ENCODE results near the gene ALG3.
A peak's percentile ranks its signal among the peaks of the same experiment; 100 is the strongest.

Gene ALG3

DNA sequence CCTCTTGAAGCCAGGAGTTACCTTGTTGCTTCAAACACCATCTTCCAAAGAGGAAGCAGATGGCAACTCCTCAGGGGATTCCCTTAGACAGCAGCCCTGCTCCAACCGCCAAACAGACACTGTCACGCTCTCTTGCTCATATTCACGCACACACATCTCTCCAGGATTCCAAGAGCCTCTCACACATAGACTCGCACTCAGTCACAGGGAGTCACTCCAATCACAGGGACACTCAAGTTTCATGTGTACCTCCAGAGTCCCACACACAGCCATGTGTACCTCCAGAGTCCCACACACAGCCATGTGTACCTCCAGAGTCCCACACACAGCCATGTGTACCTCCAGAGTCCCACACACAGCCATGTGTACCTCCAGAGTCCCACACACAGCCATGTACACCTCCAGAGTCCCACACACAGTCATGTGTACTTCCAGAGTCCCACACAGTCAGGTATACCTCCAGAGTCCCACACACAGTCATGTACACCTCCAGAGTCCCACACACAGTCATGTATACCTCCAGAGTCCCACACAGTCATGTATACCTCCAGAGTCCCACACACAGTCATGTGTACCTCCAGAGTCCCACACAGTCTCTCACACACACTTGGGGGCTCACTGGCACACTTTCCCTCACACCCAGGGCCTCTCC, 13.3 kb downstream of the ALG3 start:
- no peak for DNase-seq (ENCODE audit: low read depth in 3 of 3)

DNA sequence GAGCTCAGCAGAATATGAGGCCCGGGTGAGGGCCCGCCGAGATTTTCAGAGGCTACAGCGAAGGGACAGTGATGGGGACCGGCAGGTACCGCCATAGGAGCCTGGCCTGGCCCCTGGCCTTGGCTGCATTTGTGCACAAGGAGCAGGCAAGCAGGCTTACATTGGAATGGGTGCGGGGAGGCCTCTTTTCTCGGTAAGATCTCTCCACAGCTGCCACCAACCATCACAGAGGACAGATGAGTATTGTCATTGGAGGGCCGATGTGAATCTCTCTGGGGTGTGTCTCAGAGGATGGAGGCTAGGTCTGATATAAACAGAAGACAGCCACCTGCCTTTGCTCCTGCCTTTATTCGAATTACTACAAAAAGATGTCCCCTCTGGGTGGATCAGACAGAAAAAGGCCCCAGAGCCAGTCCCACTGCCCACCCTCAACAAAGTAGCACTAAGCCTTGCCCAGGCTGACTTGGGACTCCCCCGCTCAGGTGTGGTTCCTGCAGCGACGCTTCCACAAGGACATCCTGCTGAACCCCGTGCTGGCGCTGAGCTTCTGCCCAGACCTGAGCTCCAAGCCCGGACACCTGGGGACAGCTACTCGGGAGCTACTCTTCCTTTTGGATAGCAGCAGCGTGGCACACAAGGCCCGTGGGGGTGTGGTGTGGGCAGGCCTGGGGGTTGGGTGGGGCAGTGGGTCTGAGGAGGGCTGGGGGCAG, 13.9 kb downstream of the ALG3 start:
- DNase-seq (ENCODE audit: low read depth in 3 of 3): no peak

DNA sequence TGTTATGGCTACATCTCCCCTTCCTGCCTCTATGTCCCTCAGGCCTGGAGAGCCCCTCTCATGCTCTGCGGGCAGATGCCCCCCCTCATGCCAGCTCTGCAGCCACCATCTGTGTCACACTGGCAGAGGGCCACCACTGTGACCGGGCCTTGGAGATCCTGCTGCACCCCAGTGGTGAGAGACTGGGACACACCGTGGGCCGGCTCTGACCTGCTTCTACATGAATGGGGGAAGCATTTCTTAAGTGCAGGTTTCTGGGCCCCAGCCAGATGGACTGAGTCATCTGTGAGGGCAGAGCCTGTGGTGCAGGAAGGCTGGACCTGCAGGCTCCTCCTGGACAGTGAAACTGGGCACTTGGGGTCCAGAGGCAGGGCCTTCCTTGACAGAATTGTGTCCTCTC, 14.5 kb downstream of the ALG3 start:
- DNase-seq (ENCODE audit: low read depth in 3 of 3): no peak

DNA sequence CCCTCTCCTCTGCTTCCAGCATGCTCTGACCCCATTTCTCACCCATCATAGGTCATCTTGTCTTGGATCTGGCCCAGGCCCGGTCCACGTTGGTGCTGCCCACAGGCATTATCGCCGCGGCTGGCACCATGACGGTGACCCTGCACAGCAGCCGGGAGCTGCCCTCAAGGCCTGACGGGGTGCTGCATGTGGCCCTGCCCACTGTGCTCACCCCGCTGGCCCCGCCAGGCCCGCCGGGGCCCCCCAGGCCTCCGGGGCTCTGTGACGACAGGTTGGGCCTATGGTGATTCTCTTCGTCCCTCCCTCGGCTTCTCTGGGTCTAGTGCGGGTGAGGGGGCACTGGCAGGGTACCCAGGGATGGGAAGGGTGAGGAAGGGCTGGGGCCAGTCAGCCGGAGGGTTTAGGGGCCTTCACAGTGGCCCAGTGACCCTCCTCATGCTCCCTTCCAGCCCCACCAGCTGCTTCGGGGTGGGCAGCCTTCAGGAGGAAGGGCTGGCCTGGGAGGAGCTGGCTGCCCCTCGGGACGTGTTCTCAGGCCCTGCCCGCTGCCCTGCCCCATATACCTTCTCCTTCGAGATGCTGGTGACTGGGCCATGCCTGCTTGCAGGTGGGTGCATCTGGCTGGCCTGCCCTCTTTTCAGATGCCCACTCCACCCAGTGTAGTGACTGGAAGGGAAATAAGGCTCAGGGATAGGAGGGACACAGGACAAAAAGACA, 15.5 kb downstream of the ALG3 start:
- no peak for DNase-seq (ENCODE audit: low read depth in 3 of 3)

DNA sequence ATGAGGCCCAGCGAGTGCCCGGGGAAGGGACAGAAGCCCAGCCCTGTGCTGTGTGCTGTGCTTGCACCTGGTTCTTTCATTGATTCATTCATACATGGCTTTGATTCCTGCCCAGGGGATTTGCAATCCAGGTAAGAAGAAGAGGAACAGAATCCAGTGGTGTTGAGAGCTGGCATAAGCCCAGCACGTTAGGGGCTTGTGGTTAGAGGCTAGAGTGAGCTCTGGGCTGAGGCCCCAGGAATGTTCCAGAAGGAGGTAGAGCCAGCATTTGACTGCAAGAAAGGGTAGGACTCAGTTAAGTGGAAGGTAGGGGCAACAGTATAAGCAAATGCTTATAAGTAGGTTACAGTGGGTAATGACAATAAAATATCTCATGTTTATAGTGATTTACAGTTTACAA, 17.1 kb downstream of the ALG3 start:
- DNase-seq (ENCODE audit: low read depth in 3 of 3): no peak

DNA sequence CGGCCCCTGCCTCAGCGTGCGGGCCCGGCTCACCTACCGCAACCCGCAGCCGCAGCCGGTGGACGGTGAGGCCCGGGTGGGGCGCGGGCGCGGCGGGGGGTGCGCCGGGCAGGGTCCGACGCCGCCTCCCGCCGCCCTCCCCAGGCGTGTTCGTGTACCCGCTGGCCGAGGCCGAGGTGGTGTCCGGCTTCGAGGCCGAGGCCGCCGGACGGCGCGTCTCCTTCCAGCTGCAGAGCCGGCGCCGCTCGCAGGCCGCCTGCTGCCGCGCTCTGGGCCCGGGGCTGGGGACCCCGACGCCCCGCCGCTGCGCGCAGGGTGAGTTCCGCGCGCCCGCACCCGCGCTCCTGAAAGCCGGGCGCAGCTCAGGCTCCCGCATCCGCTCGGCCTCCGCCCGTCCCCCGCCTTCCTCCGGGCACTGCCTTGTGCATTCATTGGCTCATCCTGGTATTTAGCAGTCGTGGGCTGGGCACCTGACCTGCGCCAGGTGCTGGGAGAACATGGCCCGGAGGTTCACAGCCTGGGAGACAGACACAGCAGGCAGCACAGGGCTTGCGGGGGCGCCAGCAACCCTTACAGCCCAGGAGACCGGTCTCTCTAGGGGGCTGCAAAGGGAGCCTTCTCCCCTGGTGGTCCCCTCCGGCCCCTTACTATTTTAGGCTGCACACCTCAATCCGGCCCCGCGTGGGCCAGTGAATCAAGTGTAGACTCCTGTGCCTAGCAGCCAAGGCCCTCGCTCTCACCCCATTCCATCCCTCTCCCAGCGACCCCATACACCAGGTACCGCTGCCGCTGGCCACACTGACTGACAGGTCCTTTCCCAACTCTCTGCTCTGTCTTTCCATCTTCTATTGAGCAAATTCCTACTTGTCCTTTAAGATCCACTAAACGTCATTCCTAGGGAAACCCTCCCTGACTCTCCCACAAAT, 17.9 kb downstream of the ALG3 start:
- no peak for DNase-seq (ENCODE audit: low read depth in 3 of 3)

DNA sequence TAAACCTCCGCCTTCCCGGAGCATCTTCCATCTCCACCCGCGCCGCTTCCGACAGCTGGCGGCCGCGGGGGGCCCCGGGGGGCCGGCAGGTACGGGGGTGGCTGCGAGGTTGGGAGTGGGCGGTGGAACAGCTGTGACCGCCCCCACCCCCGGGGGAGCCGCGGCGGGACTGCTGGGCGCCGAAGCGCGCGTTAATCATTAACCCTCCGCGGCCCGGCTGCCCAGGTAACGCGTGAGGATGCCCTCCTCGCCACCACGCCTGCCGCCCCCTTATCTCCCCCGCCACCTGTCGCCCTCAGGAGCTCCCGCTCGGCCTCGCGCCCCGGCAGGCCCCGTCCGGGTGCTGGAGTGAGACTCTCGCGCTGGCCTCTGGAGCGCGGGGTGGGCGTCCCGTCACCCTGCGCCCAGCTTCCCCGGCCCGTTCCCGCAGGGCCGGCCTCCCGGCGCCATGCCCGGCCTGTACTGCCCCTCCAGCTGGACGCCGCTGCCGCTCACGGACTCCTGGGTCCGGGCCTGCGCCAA, 18.6 kb downstream of the ALG3 start:
- no peak for DNase-seq (ENCODE audit: low read depth in 3 of 3)

DNA sequence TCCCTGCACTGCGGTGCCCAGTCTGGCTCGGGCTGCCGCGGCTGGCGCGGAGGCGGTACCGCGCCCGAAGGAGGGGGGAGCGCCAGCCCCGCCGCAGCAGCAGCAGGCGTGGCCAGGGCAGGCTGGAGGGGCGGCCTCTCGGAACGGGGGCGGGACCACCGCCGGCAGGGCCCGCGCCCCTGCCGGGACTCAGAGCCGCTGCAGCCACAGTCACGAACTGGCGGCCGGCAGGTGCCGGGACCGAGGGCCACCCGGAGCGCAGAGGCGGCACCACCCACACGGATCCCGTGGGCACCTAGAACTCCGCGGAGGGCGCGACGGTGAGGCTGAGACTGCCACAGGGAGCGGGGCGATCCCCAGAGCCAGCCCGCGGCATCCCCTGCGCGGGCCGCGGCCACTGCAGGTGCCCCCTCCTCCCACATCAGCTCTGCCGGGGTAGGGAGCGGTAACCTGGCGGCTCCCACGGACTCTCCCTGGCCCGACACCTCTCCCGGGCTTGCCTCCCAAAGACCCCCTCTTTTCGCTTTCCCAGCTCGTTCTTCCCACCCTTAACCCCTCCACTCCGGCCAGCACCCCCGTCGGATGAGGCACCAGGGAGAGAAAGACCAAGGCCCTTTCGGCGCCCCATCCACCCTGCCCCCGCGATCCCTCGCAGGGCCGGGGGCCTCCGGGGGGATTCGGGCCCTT, 19.2 kb downstream of the ALG3 start, which contains the start of gene VWA5B2:
Gene VWA5B2 (plus strand): TSS at position 192 of the 687 bp plus-strand sequence. CDS start 944 bp downstream, outside the sequence.
- DNase-seq (ENCODE audit: low read depth in 3 of 3): peak; percentile 44 to 46 (median 44)

DNA sequence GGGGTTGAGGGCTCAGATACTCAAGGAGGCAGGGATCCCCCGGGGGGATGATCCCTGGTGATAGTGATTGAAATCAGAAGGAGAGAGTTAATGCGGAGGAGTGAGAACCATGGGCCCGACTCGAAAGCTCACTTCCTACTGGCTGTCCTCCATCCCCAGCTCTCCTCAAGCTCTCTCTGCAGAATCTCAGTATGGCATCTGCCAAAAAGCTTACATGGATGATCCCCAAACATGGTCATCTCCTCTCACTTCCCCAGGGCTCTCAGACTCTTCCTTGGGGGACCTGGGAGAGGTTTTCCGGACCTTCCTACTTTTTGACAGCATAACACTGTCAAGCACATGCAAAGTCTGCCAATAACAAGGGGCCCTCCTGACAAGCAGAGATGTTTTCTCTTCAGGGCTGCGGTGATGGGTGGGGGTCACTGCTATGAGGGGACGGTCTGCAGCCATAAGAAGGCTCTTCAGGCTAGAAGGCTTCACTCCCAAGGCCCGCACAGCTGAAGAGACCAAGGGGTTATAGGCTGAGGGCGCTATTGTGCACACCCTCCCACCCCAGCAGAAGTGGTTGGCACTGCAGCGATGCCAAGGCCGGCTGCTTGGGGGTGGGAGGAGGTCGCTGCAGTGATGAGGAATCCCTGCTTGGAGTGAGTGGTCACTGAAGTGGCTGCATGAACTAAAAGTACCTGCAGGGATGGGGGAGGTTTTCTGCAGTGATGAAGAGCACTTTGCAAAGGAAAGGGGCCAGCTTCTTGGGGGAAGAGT, 20.2 kb downstream of the ALG3 start:
- DNase-seq (ENCODE audit: low read depth in 3 of 3): no peak

DNA sequence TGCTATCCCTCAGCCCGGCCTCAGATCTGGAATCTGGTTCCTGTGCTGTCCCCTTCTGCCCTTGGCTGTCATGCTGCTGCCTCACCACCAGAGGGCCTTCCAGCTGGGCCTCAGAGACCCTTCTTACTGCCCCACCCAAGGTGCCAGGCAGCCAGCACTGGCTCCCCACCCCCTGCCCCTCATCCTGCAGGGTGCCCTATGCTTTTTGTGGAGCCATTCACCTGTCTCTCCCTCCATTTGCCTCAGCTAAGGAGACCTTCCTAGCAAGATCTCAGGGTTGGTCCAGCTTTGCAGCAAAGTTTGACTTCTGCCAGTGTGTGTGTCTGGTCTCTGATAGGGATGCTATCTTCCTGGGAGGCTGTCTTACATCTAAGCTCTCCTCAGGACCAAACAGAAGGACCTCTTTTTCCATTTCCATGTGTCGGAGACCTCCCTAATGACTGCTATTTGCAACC, 21.3 kb downstream of the ALG3 start:
- peak in 2 of 3 experiments; percentile 22 to 41 for DNase-seq (ENCODE audit: low read depth in 3 of 3)

DNA sequence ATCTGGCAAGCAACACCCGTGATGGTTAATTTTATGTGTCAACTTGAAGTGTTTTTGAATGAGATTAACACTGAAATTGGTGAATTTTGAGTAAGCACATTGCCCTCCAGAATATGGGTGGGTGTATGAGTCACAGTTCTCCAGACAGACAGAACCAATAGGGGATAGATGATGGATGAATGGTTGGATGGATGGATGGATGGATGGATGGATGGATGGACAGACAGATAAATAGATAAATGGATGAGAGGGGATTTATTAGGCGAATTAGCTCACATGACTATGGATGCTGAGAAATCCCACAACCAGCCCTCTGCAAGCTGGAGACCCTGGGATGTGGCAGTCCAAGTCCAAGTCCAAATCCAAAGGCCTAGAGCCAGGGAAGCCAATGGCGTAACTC, 24.8 kb downstream of the ALG3 start:
- DNase-seq (ENCODE audit: low read depth in 3 of 3): no peak

DNA sequence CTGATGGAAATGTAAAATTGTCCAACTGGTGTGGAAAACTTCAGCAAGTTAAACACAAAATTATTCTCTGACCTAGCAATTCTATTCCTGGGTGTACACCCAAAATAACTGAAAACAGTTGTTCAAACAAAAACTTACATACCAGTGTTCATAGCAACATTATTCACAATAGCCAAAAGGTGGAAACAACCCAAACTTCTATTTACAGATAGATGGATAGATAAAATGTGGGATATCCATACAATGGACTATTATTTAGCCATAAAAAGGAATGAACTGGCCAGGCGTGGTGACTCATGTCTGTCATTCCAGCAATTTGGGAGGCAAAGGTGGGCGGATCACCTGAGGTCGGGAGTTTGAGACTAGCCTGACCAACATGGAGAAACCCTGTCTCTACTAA, 26.2 kb downstream of the ALG3 start:
- no peak for DNase-seq (ENCODE audit: low read depth in 3 of 3)

DNA sequence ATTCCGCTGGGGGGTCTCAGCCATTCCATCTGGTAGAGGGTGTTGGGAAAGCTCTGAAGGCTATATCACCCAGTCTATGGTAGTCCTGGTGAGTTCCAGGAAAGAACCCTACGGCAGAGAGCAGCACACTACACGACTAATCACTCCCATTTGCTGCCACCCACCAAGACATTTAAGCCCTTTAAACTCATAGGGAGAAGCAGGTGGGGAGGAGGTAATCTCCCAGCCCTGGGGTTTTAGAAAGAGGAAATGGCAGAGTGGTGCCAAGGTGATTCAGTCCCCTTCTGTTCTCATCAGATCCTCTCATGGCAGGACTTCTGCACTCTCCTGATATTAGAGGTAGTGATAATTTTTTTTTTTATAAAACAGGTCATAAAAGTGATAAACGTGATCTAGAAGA, 29.9 kb downstream of the ALG3 start:
- DNase-seq (ENCODE audit: low read depth in 3 of 3): no peak

DNA sequence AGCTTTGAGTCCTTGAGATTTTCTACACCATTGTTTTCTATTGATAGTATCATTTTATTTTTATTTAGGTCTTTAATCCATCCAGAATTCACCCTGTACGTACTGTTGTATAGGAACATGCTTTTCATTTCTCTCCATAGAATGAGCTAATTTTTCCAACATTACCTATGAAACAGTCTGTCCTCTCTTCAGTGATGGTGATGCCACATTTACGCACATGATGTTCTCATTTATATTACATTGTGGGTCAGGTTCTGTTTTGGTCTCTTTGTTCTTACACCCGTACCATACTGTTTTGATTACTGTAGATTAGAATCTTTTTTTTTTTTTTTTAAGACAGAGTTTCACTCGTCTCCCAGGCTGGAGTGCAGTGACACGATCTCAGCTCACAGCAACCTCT, 37.0 kb downstream of the ALG3 start:
- no peak for DNase-seq (ENCODE audit: low read depth in 3 of 3)

DNA sequence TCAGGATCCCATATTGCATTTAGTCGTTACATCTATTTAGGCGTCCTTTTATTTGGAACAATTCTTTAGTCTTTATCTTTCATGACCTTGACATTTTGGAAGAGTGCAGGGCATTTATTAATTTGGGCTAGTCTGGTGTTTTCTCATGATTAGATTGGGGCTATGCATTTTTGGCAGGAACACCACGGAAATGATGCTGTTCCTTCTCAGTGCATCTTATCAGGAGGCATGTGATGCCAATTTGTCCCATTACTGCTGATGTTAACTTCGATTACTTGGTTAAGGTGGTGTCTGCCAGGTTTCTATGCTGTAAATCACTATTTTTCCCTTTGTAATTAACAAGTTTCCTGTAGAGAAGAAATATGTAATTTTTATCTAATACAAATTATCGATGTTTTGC, 37.5 kb downstream of the ALG3 start:
- DNase-seq (ENCODE audit: low read depth in 3 of 3): no peak

DNA sequence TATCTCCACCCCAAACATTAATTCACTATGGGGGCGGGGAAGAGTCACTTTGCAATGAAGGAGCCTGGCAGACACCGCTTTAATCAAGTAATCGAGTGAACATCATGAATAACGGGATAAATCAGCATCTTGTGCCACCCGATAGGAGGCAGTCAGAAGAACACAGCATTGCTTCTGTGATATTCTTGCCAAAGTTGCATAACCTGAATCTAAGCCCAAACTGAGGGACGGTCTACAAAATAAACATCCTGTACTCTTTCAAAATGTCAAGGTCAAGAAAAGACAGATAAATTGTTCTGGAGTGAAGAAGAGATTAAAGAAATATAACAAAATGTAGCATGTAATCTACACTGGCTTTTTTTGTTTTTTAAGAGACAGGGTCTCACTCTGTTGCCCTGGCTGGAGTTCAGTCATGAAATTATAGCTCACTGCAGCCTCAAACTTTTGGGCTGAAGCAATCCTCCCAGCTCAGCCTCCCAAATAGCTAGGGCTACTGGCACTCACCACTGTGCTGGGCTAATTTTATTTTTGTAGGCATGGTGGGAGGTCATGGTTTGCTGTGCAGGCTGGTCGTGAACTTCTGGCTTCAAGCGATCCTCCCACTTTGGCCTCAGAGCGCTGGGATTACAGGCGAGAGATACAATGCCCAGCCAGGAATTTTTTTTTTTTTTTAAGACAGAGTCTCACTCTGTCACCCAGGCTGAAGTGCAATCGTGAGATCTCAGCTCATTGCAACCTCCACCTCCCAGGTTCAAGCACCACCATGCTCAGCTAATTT, 39.4 kb downstream of the ALG3 start:
- DNase-seq (ENCODE audit: low read depth in 3 of 3): no peak

DNA sequence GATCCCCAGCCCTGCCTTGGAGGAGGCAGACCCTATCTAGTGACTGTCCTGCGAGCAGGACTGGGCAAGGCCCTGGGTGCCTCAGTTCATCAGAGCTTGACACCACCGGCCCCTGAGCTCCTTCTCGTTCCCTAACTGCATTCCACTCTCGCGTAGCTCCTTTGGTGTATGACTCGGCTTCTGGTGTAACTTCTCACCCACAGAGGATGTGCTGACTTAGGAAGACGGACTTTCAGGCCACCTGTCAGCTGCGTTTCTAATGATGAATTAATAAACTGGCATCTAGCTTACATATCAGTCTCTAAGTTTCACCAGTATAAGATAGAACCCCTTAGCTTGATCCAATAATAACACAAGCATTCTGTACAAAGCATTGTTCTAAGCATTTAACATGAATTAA, 45.2 kb downstream of the ALG3 start:
- no peak for DNase-seq (ENCODE audit: low read depth in 3 of 3)

DNA sequence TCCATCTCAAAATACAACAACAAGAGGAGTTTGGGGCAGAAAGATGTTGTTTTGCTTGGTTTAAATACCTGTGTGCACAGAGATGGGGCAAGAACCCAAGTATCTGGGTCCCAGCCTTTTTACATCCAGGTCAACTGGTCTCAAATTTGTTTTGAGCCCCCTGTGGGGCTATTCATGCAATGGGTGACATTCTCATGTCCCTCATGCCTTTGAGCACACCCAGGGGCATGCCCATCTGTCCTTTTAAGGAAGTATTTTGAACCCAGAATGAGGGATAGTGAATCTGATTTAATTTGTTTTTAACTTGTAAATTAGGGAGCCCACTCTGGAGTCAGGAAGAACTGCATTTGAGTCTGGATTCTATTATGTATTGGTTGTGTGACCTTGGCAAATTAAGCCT, 47.9 kb downstream of the ALG3 start:
- DNase-seq (ENCODE audit: low read depth in 3 of 3): no peak

DNA sequence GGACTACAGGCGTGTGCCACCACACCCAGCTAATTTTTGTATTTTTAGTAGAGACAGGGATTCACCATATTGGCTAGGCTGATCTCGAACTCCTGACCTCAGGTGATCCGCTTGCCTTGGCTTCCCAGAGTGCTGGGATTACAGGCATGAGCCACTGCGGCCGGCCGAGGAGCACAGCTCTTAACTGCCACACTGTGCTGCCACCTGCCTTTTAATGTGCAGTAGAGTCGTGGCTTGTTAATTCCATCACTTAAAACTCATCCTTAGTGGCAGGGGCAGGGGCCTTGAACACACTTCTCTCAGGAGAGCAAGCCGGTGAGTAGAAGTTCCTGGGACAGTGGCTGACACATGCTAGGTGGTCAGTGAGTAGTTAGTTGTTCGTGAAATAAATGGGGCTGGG, 50.3 kb downstream of the ALG3 start:
- DNase-seq (ENCODE audit: low read depth in 3 of 3): no peak
